Stimulated activated CD4-positive, alpha-beta T cell treated with anti-CD3 and anti-CD28 coated beads, Interleukin-1b, Interleukin-23, amount 100 ng/mL, for 48 hours (primary cell): ENCODE results near the gene PPP5C.
"Not testable (repeated sequence)": the region's sequence is repeated elsewhere in the genome, so short reads cannot be mapped to it uniquely, and the experiment has no call there.

ENCODE experiments used
- DNase-seq: peaks from one replicate; pipeline ENCODE4 v3.0.0-alpha.2; 2020

PPP5C gene

GRCh38 chr19:46411088-46411924, 64.4 kb downstream of the PPP5C start:
- no peak for DNase-seq

GRCh38 chr19:46411925-46412649, 65.2 kb downstream of the PPP5C start:
- no peak for DNase-seq

- DNase-seq = no peak
Measured at GRCh38 chr19:46412650-46413261, 65.9 kb downstream of the PPP5C start.

GRCh38 chr19:46413262-46414031, 66.6 kb downstream of the PPP5C start, which contains the start of gene CCDC8:
TSS of gene CCDC8 (minus strand) at chr19:46413564. CDS start at chr19:46412810, 754 bp downstream.
- no peak for DNase-seq

GRCh38 chr19:46414899-46415298, 68.0 kb downstream of the PPP5C start:
- not testable (repeated sequence) for DNase-seq

GRCh38 chr19:46415804-46416709, 69.2 kb downstream of the PPP5C start:
- DNase-seq = not testable (repeated sequence)

GRCh38 chr19:46420056-46420455, 73.2 kb downstream of the PPP5C start:
- DNase-seq = no peak

- DNase-seq = no peak
Measured at GRCh38 chr19:46422344-46422743, 75.5 kb downstream of the PPP5C start.

- DNase-seq = no peak
Measured at GRCh38 chr19:46423188-46423587, 76.3 kb downstream of the PPP5C start.

GRCh38 chr19:46426035-46426505, 79.2 kb downstream of the PPP5C start:
- no peak for DNase-seq

- peak; percentile 32 for DNase-seq
Measured at GRCh38 chr19:46426506-46427162, 79.7 kb downstream of the PPP5C start.

- no peak for DNase-seq
Measured at GRCh38 chr19:46427518-46428045, 80.7 kb downstream of the PPP5C start.

- peak; percentile 48 for DNase-seq
Measured at GRCh38 chr19:46428239-46429135, 81.6 kb downstream of the PPP5C start, which contains the start of gene PNMA8C. TSS of gene PNMA8C (minus strand) at chr19:46428936. CDS start at chr19:46428359, 577 bp downstream.

GRCh38 chr19:46429999-46430398, 83.1 kb downstream of the PPP5C start:
- no peak for DNase-seq

GRCh38 chr19:46431824-46432223, 84.9 kb downstream of the PPP5C start:
- no peak for DNase-seq

- DNase-seq = not testable (repeated sequence)
Measured at GRCh38 chr19:46433470-46433869, 86.6 kb downstream of the PPP5C start.

- no peak for DNase-seq
Measured at GRCh38 chr19:46435009-46435408, 88.1 kb downstream of the PPP5C start.

GRCh38 chr19:46435689-46436088, 88.8 kb downstream of the PPP5C start:
- DNase-seq = not testable (repeated sequence)
